GM10847 (cell line): ENCODE measurements around the gene CADM2.

ENCODE experiments used
- POLR2A ChIP-seq: IDR thresholded peaks from 2 replicates; pipeline ENCODE4 v1.6.1; 2011; ENCODE audit not compliant: insufficient read length; ENCODE audit errors: extremely low read depth

CADM2 gene

DNA sequence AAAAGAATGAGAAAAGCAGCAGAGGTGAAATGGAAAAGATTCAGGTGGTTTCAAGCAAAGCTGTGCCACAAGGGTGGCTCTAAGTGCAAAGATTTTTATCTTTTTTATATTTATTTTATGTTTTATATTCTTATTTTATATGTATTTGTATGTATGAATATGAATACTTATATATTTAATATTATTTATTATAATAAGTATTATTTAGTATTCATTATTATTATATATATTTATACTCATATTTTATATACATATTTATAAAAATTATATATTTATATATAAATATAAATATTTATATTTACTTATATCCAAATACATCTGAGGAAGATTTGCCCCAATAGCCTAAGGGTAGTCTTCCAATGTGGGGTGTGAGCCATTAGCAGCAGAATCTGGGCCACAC lies 1002.0 kb downstream of the CADM2 start:
- no peak for TF ChIP-seq POLR2A

DNA sequence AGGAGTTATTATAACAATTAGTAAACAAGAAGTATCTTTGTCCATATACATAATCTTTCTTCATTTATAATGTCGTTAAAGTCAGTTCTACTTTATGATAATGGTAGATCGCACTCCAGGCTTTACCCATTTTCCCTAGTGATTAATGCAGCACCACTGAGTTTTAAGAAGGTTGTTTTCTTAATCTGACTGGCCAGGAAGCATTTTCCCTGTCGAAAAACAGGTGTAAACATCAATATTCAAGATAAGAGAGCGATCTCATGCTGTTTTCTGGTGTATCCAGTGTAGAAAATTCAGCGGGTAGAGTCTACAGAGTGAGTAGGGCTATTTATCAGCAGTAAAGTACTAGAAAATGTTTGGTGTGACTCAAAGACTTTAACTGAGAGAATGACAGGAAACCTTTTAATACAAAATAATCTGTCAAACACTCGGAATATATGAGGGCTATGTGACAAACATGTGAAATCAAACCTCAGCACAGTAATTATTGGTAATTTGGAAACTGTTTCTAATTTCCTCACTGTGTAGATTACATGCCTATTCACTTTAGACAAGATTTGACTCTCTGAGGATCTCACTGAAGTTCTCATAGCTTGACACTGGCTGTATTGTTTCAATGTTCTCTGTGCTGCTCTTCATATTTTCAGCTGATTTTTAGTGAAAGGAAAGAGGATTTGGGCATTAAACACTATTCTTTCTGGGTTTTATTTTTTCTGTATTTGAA lies 1019.0 kb downstream of the CADM2 start:
- TF ChIP-seq POLR2A: no peak

DNA sequence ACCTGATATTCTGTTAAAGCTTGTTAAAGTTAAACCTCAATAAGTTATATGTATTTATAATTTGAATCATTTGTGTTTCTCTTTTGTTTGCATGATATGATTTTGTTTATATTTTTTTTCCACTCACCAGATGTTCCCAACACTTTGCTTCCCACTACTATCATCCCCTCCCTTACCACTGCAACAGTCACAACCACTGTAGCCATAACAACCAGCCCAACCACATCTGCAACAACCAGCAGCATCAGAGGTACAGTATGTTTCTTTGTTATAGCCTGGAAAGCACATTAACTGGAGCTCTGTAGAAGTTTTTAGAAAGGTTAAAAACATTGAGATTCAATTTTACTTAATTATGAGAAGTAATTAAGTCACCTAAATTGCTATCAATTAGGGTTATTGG lies 1020.2 kb downstream of the CADM2 start:
- TF ChIP-seq POLR2A: no peak

DNA sequence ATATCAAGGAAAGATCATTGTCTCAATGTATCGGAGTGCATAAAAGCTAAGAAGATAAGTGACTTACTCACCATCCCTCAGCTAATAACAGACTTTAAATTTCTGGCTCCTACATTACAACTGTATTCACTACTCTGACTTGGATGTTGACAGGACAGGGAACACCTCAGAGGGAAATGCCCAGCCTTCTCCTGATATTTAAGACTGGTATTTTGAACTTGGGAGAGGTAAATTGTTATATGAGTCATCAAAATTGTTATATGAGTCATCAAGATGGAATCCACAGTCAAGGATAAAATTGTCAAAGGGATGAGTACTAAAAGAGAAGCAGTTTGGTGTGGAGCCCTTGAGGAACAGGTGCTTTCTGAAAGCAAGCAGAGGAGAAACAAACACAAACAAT lies 1070.8 kb downstream of the CADM2 start:
- TF ChIP-seq POLR2A: no peak

DNA sequence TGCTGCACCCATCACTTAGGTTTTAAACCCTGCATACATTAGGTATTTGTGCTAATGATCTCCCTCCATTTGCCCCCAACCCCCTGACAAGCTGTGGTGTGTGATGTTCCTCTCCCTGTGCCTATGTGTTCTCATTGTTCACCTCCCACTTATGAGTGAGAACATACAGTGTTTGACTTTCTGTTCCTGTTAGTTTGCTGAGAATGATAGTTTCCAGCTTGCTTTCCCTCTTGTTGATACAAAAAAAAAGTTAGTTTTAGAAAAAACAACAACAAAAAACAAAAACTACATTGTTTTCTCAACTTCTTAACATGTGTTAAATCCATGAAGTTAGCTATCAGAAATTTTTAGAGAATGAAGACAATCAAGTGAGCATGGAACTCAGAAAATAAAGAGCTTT lies 1079.1 kb downstream of the CADM2 start:
- TF ChIP-seq POLR2A: no peak

DNA sequence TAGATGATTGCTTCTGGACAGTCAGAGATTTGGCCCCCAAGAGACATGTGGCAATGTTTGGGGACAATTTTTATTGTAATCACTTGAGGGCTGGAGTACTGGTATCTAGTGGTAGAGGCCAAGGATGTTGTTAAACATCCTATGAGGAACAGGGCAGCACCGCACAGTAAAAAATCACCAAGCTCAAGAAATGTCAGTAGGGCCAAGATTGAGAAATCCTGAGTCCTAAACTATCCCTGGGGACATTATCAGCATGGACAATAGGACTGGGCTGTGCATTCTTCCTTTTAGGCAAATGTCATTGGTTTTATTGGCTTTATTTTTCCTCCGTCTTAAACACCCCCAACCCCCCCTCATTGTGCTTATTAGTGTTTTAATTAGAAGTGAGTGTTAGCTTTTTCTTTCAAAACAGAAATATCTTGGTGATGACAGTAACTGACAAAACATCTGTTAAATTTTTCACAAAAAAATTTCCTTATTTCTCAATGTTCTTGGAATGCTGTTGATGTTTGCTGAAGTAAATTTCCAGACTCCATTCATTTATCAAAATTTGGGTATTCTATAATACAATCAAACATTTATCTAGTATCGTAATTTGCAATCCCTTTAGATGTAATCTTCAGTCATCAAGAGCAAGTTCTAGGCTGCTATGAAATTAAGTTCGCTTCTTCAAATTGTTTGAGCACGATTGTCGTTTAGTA lies 1087.8 kb downstream of the CADM2 start:
- no peak for TF ChIP-seq POLR2A

DNA sequence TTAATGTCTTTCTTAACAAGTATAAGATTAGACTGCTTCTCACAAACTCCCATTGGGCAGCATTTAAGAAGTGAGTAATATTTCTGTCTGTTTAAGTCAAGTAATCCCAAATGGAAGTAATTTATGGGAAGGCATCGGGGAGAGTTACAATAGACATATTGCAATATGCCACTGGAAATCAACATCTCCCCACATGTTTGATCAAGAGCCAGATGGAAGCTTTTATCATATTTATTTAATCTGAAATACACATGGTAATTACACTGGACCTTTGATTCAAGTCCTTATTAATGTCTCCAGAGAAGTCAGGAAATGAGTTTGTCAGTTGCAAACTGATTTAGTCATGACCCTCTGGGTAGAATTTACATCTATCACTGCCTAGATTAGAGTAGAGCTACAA lies 1088.4 kb downstream of the CADM2 start:
- no peak for TF ChIP-seq POLR2A

DNA sequence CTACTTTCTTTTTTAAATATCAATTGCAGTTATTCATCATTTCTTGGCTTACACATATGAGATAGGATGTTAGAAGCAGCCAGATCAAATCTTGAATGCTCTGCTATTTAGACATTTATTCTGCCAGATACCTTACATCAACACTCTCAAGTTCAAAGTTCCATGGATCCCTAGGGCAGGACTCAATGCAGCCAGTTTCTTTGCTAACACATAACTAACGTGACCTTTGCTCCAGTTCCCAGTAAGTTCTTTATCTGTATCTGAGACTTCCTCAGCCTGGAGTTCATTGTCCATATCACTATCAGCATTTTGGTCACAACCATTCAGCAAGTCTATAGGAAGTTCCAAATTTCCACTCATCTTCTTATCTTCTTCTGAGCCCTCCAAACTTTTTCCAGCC lies 1092.3 kb downstream of the CADM2 start:
- TF ChIP-seq POLR2A: no peak

DNA sequence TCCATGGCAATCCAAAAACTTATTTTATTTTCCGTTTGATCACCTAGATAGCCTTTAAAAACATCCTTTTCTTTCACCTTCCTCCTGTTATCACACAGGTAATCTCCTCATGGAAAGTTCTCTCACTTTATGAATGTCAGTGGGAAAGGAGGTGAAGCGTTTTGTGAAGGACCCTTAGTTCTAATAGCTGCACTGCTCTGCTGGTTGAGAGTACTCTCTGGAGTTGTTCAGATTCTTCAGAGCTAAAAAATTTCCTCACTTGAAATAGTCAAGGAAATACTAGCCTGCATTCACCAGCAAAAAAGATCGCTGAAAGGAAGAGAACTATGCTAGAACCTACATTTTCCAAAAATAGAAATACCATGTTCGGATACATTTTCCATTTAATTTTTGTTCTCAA lies 1097.2 kb downstream of the CADM2 start:
- TF ChIP-seq POLR2A: no peak

DNA sequence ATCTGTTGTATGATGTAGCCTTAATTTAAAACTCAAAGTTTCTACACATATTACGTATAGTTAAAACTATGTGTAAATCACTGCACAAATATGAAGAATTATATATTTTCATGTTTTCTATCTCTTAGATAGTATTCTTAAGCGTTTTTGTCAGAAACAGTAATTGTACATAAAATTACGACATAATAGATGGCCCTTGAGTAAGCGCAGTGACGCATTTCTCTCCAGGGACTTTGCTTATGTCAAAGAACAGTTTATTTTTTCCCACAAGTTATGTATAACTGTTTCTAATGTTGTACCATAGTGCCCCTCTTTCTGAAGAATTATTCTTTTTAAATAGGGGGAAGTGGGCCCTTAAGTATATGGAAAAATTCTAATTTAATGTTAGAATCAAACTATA lies 1098.2 kb downstream of the CADM2 start:
- TF ChIP-seq POLR2A: no peak

DNA sequence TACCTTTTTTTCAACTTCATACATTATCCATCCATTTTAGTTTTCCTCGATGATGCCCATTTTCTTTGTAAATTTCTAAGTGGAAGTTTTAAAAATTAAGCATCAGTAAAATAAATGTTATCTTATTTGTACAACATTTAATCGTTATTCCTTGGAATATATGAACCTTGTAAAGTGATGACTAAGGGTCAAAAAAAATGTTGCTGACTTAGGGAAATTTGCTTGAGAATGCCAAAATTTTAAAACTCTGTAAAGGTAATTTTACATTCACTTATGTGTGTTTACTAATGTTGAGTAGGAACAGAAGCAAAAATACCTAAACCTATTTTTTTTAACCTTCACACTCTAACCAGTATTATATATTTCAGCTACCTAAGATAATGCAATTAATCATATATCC lies 1115.0 kb downstream of the CADM2 start:
- no peak for TF ChIP-seq POLR2A

DNA sequence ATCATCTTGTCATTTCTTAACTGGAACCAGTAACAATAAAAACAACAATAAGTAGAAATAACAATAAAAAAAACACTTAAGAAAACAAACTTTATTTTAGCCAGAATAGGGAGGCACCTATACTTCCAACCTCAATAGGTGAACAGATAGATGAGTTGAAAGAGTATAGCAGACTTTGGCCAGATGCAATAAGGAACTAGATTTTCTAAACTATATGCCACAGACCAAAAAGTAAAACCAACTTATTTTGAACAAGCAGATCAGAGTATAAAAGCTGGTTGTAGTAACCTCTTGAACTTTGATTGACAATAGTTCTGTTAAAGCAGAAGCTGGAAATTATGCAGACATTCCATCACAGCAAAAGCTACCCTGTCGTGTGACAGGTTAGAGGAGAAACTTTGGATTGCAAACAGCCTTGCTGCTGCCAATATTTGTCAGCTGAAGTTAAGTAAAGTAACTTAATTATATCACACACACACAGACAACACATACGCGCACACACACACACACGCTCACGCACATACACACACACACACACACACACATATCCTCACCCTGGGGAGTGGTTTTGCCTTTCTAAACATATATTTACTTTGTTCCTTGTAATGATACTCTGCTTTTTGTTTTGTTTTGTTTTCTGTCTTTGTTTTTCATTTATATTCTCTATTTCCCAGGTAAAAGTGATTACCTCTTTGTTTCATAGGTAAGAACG lies 1128.5 kb downstream of the CADM2 start:
- no peak for TF ChIP-seq POLR2A

DNA sequence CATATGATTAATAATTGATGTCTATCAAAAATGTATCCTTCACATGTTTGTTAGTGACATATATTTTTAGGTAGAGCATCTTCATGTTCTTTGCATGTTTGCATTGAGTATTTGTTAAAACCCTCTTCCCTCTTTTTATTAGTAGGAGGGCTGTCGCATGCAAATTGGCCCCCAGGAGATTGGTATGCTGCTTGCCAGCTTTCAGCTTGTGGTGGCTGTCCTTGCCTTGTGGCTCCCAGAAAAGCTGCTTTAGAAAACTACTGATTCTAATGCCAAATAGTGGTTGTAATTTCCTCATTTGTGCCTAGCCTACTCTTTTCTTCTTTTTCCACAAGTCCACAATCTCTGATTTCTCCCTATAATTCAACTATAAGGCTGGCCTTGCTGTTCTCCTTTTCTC lies 1145.4 kb downstream of the CADM2 start:
- TF ChIP-seq POLR2A: no peak

DNA sequence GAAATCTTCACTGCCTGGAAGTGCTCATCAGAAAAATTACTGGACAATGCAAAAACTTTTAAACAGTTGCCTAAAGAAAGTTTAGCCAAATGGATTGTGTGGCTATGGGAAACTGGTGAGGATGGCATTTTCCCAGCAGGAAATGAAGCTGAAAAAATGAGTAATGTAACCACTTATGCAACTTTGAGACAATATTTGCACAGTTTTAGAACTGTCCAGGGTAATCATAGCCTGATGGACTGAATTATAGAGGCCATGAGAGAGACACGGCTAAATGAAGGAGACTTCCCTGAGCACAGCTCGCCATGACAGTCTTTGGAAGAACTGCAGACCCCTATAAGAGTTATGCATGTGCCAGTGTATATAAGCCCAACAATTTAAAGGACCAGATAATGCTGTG lies 1150.6 kb downstream of the CADM2 start:
- no peak for TF ChIP-seq POLR2A
